GM19240 (cell line): ENCODE results near the gene HAP1.

Source experiments
- DNase-seq: peaks from one replicate; pipeline ENCODE4 v3.0.0; 2011; ENCODE audit warnings: low spot score; ENCODE audit not compliant: insufficient read length

Gene HAP1

GRCh38 chr17:41763327-41763726 is 28.9 kb upstream of the HAP1 start:
- no peak for DNase-seq

GRCh38 chr17:41762841-41763240 is 28.4 kb upstream of the HAP1 start:
- no peak for DNase-seq

GRCh38 chr17:41762391-41762790 is 27.9 kb upstream of the HAP1 start:
- no peak for DNase-seq

- DNase-seq: no peak
Measured at GRCh38 chr17:41760878-41761277, 26.4 kb upstream of the HAP1 start.

GRCh38 chr17:41758601-41759000 is 24.2 kb upstream of the HAP1 start:
- DNase-seq: no peak

GRCh38 chr17:41754066-41754465 is 19.6 kb upstream of the HAP1 start:
- no peak for DNase-seq

GRCh38 chr17:41751288-41751687 is 16.8 kb upstream of the HAP1 start:
- no peak for DNase-seq

- DNase-seq: no peak
Measured at GRCh38 chr17:41750862-41751261, 16.4 kb upstream of the HAP1 start.

- no peak for DNase-seq
Measured at GRCh38 chr17:41748275-41748674, 13.8 kb upstream of the HAP1 start.

- DNase-seq: no peak
Measured at GRCh38 chr17:41741709-41742108, 7.3 kb upstream of the HAP1 start.

GRCh38 chr17:41740506-41740905 is 6.1 kb upstream of the HAP1 start:
- no peak for DNase-seq

- no peak for DNase-seq
Measured at GRCh38 chr17:41739661-41740352, 5.4 kb upstream of the HAP1 start.

- no peak for DNase-seq
Measured at GRCh38 chr17:41738801-41739112, 4.3 kb upstream of the HAP1 start.

- peak; percentile 99 for DNase-seq
Measured at GRCh38 chr17:41738077-41738800, 3.8 kb upstream of the HAP1 start.

GRCh38 chr17:41737680-41738023 is 3.2 kb upstream of the HAP1 start:
- DNase-seq: no peak

GRCh38 chr17:41736983-41737679 is 2.7 kb upstream of the HAP1 start:
- DNase-seq: no peak

- DNase-seq: no peak
Measured at GRCh38 chr17:41735744-41736143, 1.3 kb upstream of the HAP1 start.

- DNase-seq: no peak
Measured at GRCh38 chr17:41734949-41735313, 488 bp upstream of the HAP1 start.

GRCh38 chr17:41733348-41734138 is 900 bp downstream of the HAP1 start:
- DNase-seq: no peak

GRCh38 chr17:41731836-41732235 is 2.6 kb downstream of the HAP1 start:
- no peak for DNase-seq

GRCh38 chr17:41730479-41730878 is 4.0 kb downstream of the HAP1 start:
- DNase-seq: no peak

- no peak for DNase-seq
Measured at GRCh38 chr17:41728056-41728455, 6.4 kb downstream of the HAP1 start.
